ENCODE data around the gene SYDE2. TPM values are rescaled to one million over a fixed set of nuclear protein-coding genes. Genes with fewer than 3 reads are reported as not detected.

Gene SYDE2
- total and polyA plus RNA-seq, 9 of the 15 experiments (the other 6 are each of a cell fraction or from before 2014, with no cell fraction given), result 0.39 to 8.7 (median 4.5) TPM

GRCh38 chr1:85224734-85225623 is 24.2 kb upstream of the SYDE2 start (continued):
- no peak for TF ChIP-seq PRDM10 (IDR thresholded peaks at IDR 0.05; ENCODE audit: partially characterized antibody)
- no peak for TF ChIP-seq ATF1 (CRISPR knock-in tag; IDR thresholded peaks at IDR 0.05)
- peak; percentile 73 for TF ChIP-seq ATF1 (tag; IDR thresholded peaks at IDR 0.05)
- peak; percentile 60 for TF ChIP-seq CREM (IDR thresholded peaks at IDR 0.05; ENCODE audit: low read depth)
- TF ChIP-seq STAT6 (CRISPR knock-in tag; IDR thresholded peaks at IDR 0.05), result no peak
- peak; percentile 92 for TF ChIP-seq HES1 (IDR thresholded peaks at IDR 0.05; ENCODE audit: low read depth)
- TF ChIP-seq SMAD3 (CRISPR knock-in tag; conservative IDR thresholded peaks at IDR 0.05), result 0 out of 2 replicates have a peak, but pooled peaks have one; percentile 23
- TF ChIP-seq ATF2 (CRISPR knock-in tag; IDR thresholded peaks at IDR 0.05), result no peak
- no peak for TF ChIP-seq ZHX1 (conservative IDR thresholded peaks at IDR 0.05; ENCODE audit: low read length)
- TF ChIP-seq PREB (CRISPR knock-in tag; IDR thresholded peaks at IDR 0.05), result no peak
- no peak for TF ChIP-seq NELFE (IDR thresholded peaks at IDR 0.05; ENCODE audit: insufficient read depth, insufficient read length)
- TF ChIP-seq E2F4 (CRISPR knock-in tag; IDR thresholded peaks at IDR 0.05; ENCODE audit: low read depth), result no peak
